Natural killer cell treated with Interleukin-12 subunit alpha and Interleukin-12 subunit beta and Interleukin-15 and Interleukin-18, amount 100 ng/mL, for 72 hours (primary cell): ENCODE data around the gene RNASE11. TPM values are rescaled to one million over a fixed set of nuclear protein-coding genes. Genes with fewer than 3 reads are reported as not detected.
"Not testable (repeated sequence)": the region's sequence is repeated elsewhere in the genome, so short reads cannot be mapped to it uniquely, and the experiment has no call there.

ENCODE experiments used
- ATAC-seq, 2 donors: fragments of 150-1000 bp; cut with Tn5 transposase in 1 of 2; sonication (Bioruptor Pico), chemical (Tn5 transposase) in 1 of 2; 2 replicates each; pipeline ENCODE4 v1.10.0; 2021
- DNase-seq: peaks from one replicate; pipeline ENCODE4 v3.0.0; 2022; ENCODE audit warnings: low spot score
- H3K27ac Mint-ChIP-seq, 2 donors: 1 replicate in 1 of 2; 2 replicates in 1 of 2; pipeline ENCODE4 v1.8.0; 2022; ENCODE audit warnings: mixed read lengths in 2 of 2, mild to moderate bottlenecking in 1 of 2, moderate library complexity in 1 of 2
- H3K27me3 Mint-ChIP-seq, 2 donors: 1 replicate in 1 of 2; 2 replicates in 1 of 2; pipeline ENCODE4 v1.8.0; 2022; ENCODE audit warnings: mixed read lengths in 2 of 2
- H3K36me3 Mint-ChIP-seq: one replicate; pipeline ENCODE4 v1.8.0; 2022; ENCODE audit warnings: mixed read lengths
- H3K4me1 Mint-ChIP-seq, 2 donors: 1 replicate in 1 of 2; 2 replicates in 1 of 2; pipeline ENCODE4 v1.8.0; 2022; ENCODE audit warnings: low read depth in 2 of 2, mixed read lengths in 2 of 2, mild to moderate bottlenecking in 1 of 2
- H3K4me3 Mint-ChIP-seq: one replicate; pipeline ENCODE4 v1.8.0; 2022; ENCODE audit warnings: mixed read lengths
- H3K9me3 Mint-ChIP-seq: 2 replicates; pipeline ENCODE4 v1.8.0; 2022; ENCODE audit warnings: mixed read lengths
- total RNA-seq, 2 donors: library from RNA; stranded (reverse); gene quantifications; one replicate each; pipeline ENCODE4 v1.2.3, GENCODE V29; 2022

RNASE11 gene
- total RNA-seq, 2 donors from 2014 or later = not detected

DNA sequence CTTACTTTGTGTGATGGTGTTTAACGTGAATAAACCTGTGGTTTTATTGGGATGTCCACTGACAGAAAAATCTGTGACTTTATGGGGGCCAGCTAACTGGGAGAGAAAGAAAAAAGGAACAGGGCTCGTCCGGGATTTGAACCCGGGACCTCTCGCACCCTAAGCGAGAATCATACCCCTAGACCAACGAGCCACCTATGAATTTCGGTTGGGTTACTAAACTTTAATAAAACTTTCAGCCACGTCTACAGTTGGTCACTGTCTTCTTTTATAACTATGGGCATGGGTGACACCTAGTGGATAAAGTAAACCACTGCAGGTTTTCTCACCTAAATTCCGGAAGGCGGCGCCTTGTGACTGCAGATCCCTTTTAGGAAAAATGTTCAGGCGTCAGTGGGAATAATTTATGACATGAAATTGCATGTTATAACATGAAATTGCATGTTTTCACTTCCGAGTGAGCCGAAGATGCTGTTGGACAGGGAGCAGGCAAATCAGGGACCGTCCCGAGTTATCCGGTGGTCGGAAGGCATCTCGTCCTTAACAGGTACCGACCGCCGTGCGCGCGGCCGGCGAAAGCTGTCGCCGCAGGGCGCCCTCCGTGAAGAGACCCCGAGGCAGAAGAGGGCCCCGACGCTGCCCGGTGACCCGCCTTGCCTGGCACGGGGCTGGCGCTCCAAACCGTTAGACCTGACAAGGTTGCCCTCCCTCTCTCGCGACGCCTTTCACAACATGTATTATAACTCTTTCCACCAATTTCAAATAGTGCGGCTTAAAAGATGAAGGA lies 21.6 kb upstream of the RNASE11 start:
- H3K4me1 Mint-ChIP-seq = no peaks in the 10 kb centered on the region
- no peak overlapping the region for H3K27ac Mint-ChIP-seq
- no peak overlapping the region for H3K4me3 Mint-ChIP-seq
- no peaks in the 10 kb centered on the region for H3K9me3 Mint-ChIP-seq
- H3K27me3 Mint-ChIP-seq = no peaks in the 10 kb centered on the region
- ATAC-seq (peak; percentile 29 to 64), DNase-seq (peak; percentile 71)
- H3K36me3 Mint-ChIP-seq = no peaks in the 10 kb centered on the region

DNA sequence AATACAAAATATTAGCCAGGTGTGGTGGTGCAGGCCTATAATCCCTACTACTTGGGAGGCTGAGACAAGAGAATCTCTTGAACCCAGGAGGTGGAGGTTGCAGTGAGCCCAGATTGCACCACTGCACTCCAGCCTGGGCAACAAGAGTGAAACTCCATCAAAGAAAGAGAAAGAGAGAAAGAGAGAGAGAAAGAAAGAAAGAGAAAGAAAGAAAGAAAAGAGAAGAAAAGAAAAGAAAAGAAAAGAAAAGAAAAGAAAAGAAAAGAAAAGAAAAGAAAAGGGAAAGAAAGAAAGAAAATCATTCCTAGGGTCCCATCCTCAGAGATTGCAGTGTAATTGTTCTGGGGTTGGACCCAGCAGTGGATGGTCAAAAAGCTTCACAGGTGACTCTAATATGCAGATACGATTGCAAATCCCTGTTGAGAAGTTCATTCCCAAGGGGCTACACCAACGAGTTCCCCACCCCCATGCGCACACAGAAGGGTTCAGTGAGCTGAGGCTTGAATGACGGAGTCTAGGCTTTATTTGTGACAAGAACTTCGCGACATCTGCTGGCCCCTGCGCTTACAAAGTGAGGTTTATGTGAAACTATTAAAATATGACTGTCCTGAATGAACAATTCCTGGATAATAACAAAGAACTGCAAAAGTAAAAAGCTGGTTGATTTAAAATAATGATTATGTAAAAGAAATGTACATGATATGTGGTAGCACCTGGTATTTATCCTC lies 20.7 kb upstream of the RNASE11 start:
- H3K4me3 Mint-ChIP-seq = no peak overlapping the region
- no peak overlapping the region for H3K27ac Mint-ChIP-seq
- no peak for ATAC-seq
- H3K9me3 Mint-ChIP-seq = no peaks in the 10 kb centered on the region
- no peaks in the 10 kb centered on the region for H3K4me1 Mint-ChIP-seq
- DNase-seq = no peak
- no peaks in the 10 kb centered on the region for H3K27me3 Mint-ChIP-seq
- H3K36me3 Mint-ChIP-seq = no peaks in the 10 kb centered on the region

DNA sequence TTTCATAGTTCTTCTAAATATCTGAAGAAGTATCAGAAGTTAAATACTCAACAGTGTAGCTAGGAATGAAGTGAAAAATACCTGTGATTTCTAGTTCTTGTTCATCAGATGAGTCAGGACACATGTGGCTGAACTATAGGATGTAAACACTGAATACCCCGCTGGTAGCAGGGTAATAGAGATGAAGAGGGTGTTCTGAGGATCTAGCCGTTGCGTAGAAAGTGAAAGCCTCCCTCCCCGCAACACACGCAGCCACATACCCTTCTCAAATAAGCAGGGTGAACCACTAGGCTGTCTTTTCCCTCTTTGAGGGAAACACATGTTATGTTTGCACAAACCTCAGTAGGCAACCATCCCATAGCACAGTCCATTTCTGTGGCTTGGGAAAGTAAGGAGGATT lies 19.8 kb upstream of the RNASE11 start:
- H3K4me3 Mint-ChIP-seq = peak overlapping the region; percentile 7
- no peaks in the 10 kb centered on the region for H3K4me1 Mint-ChIP-seq
- no peak overlapping the region for H3K27ac Mint-ChIP-seq
- H3K27me3 Mint-ChIP-seq = no peaks in the 10 kb centered on the region
- ATAC-seq (no peak), DNase-seq (no peak)
- no peaks in the 10 kb centered on the region for H3K9me3 Mint-ChIP-seq
- no peaks in the 10 kb centered on the region for H3K36me3 Mint-ChIP-seq

- Mint-ChIP-seq H3K36me3 (no peaks in the 10 kb centered on the region), H3K4me3 (no peak overlapping the region), H3K27me3 (no peaks in the 10 kb centered on the region), H3K9me3 (no peaks in the 10 kb centered on the region), H3K4me1 (no peaks in the 10 kb centered on the region), H3K27ac (no peak overlapping the region)
- DNase-seq (no peak), ATAC-seq (no peak)
Observed at GRCh38 chr14:20606902-20607242, 19.1 kb upstream of the RNASE11 start.

DNA sequence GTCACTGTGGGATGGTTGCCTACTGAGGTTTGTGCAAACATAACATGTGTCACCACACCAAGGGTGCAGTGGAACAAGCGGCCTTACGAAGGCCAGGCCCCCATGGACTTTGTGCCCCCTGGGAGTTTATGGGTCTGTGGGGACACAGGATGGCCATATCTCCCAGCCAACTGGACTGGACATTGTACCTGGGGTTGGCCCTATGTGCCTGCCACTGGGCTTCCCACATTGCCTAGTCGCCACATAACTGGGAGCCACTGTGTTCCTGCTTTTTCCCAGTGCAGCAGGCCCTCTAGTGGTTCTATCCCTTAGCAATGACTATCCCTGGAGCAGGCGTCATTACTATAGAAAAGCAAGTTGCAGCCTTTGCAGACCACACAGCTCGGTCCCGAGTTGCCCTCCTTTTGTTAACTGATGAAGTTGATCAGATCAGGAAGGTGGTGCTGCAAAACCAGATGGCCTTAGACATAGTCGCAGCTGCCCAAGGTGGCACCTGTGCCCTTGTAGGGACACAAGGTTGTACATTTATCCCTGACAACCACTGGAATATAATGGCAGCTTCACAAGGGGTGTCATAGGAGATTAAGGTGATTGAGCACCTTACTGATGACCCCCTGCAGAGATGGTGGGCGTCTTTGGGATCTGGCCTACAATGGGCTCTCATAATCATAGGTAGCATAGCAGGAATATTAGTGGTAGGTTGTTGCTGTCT lies 18.5 kb upstream of the RNASE11 start:
- no peaks in the 10 kb centered on the region for H3K36me3 Mint-ChIP-seq
- no peaks in the 10 kb centered on the region for H3K4me1 Mint-ChIP-seq
- no peak overlapping the region for H3K27ac Mint-ChIP-seq

GRCh38 chr14:20603813-20604690 lies 16.3 kb upstream of the RNASE11 start:
- no peak for ATAC-seq
- no peak overlapping the region for H3K4me3 Mint-ChIP-seq
- H3K9me3 Mint-ChIP-seq = no peaks in the 10 kb centered on the region
- H3K27ac Mint-ChIP-seq = no peak overlapping the region
- H3K4me1 Mint-ChIP-seq = no peaks in the 10 kb centered on the region
- no peaks in the 10 kb centered on the region for H3K36me3 Mint-ChIP-seq
- DNase-seq = no peak
- H3K27me3 Mint-ChIP-seq = no peaks in the 10 kb centered on the region

More for the DNA sequence above, 18.5 kb upstream of the RNASE11 start:
- Mint-ChIP-seq H3K9me3 (no peaks in the 10 kb centered on the region), H3K27me3 (no peaks in the 10 kb centered on the region), H3K4me3 (no peak overlapping the region)
- DNase-seq = no peak
- ATAC-seq = no peak

DNA sequence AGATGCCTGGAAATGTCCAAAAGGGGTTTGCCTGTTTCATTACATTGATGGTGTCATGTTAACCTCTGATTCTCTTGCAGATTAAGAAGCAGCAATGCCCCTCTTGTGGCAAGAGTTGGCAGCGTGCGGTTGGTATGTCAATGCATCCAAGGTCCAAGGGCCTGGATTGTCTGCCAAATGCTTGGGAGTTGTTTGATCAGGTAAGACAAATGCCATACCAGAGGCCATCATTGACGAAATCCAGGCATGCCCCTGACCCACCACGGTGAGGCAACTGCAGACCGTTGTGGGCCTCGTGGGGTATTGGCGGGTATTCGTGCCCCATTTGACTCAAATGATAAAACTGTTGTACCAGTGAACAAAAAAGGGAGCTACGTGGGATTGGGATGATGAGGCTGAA lies 14.8 kb upstream of the RNASE11 start:
- ATAC-seq (no peak), DNase-seq (no peak)
- no peaks in the 10 kb centered on the region for H3K4me1 Mint-ChIP-seq
- H3K27ac Mint-ChIP-seq = no peak overlapping the region
- H3K4me3 Mint-ChIP-seq = no peak overlapping the region
- no peaks in the 10 kb centered on the region for H3K9me3 Mint-ChIP-seq
- H3K36me3 Mint-ChIP-seq = no peaks in the 10 kb centered on the region
- H3K27me3 Mint-ChIP-seq = no peaks in the 10 kb centered on the region

- no peaks in the 10 kb centered on the region for H3K4me1 Mint-ChIP-seq
- DNase-seq = no peak
Observed at GRCh38 chr14:20601522-20601921, 13.7 kb upstream of the RNASE11 start.

DNA sequence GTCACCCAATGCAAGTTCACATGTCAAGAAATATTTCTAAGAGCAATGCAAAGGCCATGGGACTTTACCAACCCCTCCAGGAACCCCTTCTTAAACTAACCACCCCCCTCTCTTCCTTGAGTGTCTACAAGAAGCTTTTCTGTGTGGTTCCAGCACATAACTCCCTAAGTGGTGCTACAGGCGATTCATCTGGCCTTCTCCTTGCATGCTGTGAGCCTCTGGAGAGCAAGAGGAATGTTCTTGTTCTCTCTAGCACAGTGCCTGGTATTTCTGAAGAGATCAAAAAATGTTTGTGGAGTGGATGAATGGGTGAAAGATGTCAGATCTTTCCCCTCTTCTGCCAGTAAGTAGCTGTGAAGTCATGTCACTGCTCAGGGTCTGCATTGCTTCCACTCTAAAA lies 9.3 kb upstream of the RNASE11 start:
- no peak overlapping the region for H3K27ac Mint-ChIP-seq
- no peak for DNase-seq
- ATAC-seq = no peak
- H3K4me1 Mint-ChIP-seq = no peaks in the 10 kb centered on the region
- H3K27me3 Mint-ChIP-seq = peaks cover 0 to 9% of the 10 kb centered on the region in 2 donors
- H3K9me3 Mint-ChIP-seq = no peaks in the 10 kb centered on the region
- H3K4me3 Mint-ChIP-seq = no peak overlapping the region
- no peaks in the 10 kb centered on the region for H3K36me3 Mint-ChIP-seq

More at GRCh38 chr14:20601522-20601921, 13.7 kb upstream of the RNASE11 start:
- no peaks in the 10 kb centered on the region for H3K9me3 Mint-ChIP-seq
- no peak overlapping the region for H3K27ac Mint-ChIP-seq
- ATAC-seq = no peak
- no peak overlapping the region for H3K4me3 Mint-ChIP-seq
- no peaks in the 10 kb centered on the region for H3K36me3 Mint-ChIP-seq
- H3K27me3 Mint-ChIP-seq = no peaks in the 10 kb centered on the region

DNA sequence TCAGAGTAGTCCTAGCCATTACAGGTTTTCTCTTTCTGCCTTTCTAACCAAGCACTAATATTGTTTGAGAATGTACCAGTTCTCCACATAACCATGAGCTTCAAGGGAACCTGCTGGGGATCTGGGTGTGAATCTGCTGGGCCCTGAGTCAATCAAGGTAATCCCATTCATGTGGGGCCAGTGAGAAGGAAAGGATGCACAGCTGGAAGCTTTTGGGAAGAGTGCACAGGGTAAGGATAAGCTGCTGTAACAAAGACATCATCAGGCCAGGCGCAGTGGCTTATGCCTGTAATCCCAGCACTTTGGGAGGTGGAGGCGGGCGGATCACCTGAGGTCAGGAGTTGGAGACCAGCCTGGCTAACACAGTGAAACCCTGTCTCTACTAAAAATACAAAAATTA lies 7.9 kb upstream of the RNASE11 start:
- H3K4me1 Mint-ChIP-seq, DNase-seq, H3K9me3 Mint-ChIP-seq, ATAC-seq, H3K27ac Mint-ChIP-seq, H3K36me3 Mint-ChIP-seq, H3K4me3 Mint-ChIP-seq: not testable (repeated sequence)
- peaks cover 14 to 15% of the 10 kb centered on the region in 2 donors for H3K27me3 Mint-ChIP-seq

DNA sequence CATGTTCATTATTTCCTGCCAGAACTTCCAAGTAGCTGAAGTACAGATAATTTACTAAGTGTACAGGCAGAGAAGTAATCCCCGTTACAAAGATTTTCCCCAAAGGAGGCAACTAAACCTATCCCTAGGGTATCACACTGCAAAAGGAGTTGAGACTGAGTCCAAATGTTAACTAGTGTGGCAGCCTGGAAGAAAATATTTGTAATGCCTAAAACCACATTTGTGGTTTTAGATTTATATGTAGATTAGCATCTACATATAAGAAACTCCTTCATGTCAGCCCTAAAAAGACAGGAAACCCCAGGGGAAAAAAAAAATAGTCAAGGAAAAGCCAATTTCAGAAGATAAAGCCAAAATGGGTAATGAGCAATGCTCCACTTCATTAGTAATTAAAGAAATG lies 4.8 kb upstream of the RNASE11 start:
- H3K4me3 Mint-ChIP-seq = no peak overlapping the region
- ATAC-seq = no peak

GRCh38 chr14:20591235-20591634 lies 3.4 kb upstream of the RNASE11 start, which contains the start of gene RNASE12:
Gene RNASE12 (minus strand): TSS chr14:20591376. CDS start chr14:20590723, 653 bp downstream.
- H3K27ac Mint-ChIP-seq = no peak within 1 kb of the TSS
- DNase-seq = no peak
- no peaks in the 10 kb centered on the region for H3K36me3 Mint-ChIP-seq
- H3K4me1 Mint-ChIP-seq = no peaks in the 10 kb centered on the region
- ATAC-seq = no peak
- H3K9me3 Mint-ChIP-seq = no peaks in the 10 kb centered on the region
- H3K4me3 Mint-ChIP-seq = no peak within 1 kb of the TSS
- peaks cover 22 to 25% of the 10 kb centered on the region in 2 donors for H3K27me3 Mint-ChIP-seq

More for the DNA sequence above, 4.8 kb upstream of the RNASE11 start:
- Mint-ChIP-seq H3K27ac (no peak overlapping the region), H3K36me3 (no peaks in the 10 kb centered on the region), H3K27me3 (peaks cover 16 to 20% of the 10 kb centered on the region in 2 donors), H3K4me1 (no peaks in the 10 kb centered on the region), H3K9me3 (no peaks in the 10 kb centered on the region)
- no peak for DNase-seq

DNA sequence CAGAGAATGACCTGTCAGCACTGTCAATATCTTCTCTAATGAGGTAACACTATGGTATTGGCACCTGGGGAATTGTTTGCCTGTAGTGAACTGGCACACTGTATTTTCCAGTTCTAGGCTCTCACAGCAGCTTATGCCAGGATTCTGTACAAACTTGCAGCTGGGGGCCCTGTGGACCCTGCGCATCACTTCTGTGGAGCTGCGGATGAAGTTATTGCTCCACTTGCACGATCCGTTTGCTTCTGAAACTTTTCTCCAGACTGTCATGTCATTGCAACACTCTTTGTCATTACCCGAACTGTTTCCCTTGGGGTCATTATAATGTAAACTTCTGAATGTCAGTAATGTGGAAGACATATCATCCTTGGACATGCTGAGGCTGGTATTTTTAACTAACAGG lies 3.9 kb downstream of the RNASE11 start:
- ATAC-seq (no peak), DNase-seq (no peak)
- no peaks in the 10 kb centered on the region for H3K4me1 Mint-ChIP-seq
- H3K27ac Mint-ChIP-seq = no peak overlapping the region
- no peak overlapping the region for H3K4me3 Mint-ChIP-seq
- no peaks in the 10 kb centered on the region for H3K36me3 Mint-ChIP-seq
- no peaks in the 10 kb centered on the region for H3K9me3 Mint-ChIP-seq
- H3K27me3 Mint-ChIP-seq = peaks cover 17 to 33% of the 10 kb centered on the region in 2 donors
